ENCODE measurements around the gene IRAG1. TPM values are rescaled to one million over a fixed set of nuclear protein-coding genes. Genes with fewer than 3 reads are reported as not detected.
"Not testable (repeated sequence)": the region's sequence is repeated elsewhere in the genome, so short reads cannot be mapped to it uniquely, and the experiment has no call there.

Gene IRAG1
- total RNA-seq, 4 donors from 2014 or later: 5.9 to 23.1 (median 11.4) TPM

DNA sequence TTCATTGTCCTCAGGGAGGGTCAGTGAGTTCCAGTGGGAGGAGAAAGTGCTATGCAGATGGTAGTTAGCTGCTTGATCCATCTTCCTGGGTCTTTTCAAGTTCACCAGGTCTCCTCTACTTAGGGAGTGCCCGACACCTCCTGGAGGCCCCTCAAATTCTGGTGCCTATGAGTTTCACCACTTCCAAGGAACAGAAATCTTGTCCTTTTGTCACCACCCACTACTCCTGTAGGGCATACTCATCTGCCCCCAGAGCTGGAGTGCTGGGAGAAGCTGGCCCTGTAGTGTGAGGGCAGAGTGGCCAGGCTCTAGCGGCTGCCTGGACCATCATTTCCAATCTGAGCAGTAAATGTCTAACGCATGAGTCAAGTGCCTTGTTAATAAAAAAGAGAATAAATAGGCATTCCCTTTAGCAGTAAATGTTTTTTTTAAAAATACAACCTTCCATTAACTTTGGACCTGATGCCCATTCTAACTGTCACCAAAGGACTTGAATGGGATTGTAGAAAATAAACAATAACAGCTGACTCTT, 12.5 kb downstream of the IRAG1 start:
- WGBS, 2 donors: 92 to 94% methylated on average over 3 of the region's 3 CpGs
- H3K4me1 ChIP-seq: peaks cover 0 to 8% (median under 1%) of the 10 kb centered on the region in 4 donors
- no peaks in the 10 kb centered on the region for H3K36me3 ChIP-seq
- H3K4me3 ChIP-seq: no peak overlapping the region
- TF ChIP-seq, protein P1, sequence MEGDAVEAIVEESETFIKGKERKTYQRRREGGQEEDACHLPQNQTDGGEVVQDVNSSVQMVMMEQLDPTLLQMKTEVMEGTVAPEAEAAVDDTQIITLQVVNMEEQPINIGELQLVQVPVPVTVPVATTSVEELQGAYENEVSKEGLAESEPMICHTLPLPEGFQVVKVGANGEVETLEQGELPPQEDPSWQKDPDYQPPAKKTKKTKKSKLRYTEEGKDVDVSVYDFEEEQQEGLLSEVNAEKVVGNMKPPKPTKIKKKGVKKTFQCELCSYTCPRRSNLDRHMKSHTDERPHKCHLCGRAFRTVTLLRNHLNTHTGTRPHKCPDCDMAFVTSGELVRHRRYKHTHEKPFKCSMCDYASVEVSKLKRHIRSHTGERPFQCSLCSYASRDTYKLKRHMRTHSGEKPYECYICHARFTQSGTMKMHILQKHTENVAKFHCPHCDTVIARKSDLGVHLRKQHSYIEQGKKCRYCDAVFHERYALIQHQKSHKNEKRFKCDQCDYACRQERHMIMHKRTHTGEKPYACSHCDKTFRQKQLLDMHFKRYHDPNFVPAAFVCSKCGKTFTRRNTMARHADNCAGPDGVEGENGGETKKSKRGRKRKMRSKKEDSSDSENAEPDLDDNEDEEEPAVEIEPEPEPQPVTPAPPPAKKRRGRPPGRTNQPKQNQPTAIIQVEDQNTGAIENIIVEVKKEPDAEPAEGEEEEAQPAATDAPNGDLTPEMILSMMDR (IDR thresholded peaks at IDR 0.05): no peak
- TF ChIP-seq POLR2A (IDR thresholded peaks at IDR 0.05) (no peak), EP300 (IDR thresholded peaks at IDR 0.05) (no peak)
- DNase-seq (ENCODE audit: low spot score in 2 of 2): no peak
- no peak overlapping the region for H3K27ac ChIP-seq
- H3K27me3 ChIP-seq: no peaks in the 10 kb centered on the region
- no peaks in the 10 kb centered on the region for H3K9me3 ChIP-seq

GRCh38 chr11:10680279-10680678, 13.3 kb downstream of the IRAG1 start:
- not testable (repeated sequence) for H3K36me3 ChIP-seq; H3K4me3 ChIP-seq; H3K27me3 ChIP-seq; DNase-seq (ENCODE audit: low spot score in 2 of 2); H3K9me3 ChIP-seq; H3K27ac ChIP-seq
- H3K4me1 ChIP-seq: peaks cover 0 to 15% (median 4%) of the 10 kb centered on the region in 4 donors
- WGBS, 2 donors: 78 to 88% methylated on average over 1 of the region's 1 CpG

DNA sequence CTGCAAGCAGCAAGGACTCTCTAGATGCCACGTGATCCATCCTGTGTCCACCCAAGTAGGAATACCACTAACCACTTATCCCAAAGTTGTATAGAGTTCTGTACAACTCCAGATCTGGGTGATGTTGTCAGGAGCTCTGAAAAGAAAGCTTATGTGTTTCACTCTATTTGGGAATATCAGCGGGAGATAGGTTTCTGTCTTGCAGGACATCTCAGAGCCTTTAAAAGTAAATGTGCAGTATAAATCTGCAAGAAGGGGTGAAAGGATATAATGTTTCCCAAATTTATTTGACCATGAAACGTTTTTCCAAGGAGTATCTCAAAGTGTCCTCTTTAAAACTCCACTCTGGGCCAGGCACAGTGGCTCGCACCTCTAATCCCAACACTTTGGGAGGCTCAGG, 13.9 kb downstream of the IRAG1 start:
- Histone ChIP-seq H3K4me1 (peaks cover 0 to 22% (median 8%) of the 10 kb centered on the region in 4 donors), H3K4me3 (no peak overlapping the region), H3K27ac (no peak overlapping the region), H3K27me3 (no peaks in the 10 kb centered on the region), H3K36me3 (no peaks in the 10 kb centered on the region), H3K9me3 (no peaks in the 10 kb centered on the region)
- TF ChIP-seq, protein P1 (IDR thresholded peaks at IDR 0.05): no peak
- DNase-seq (ENCODE audit: low spot score in 2 of 2): no peak
- WGBS, 2 donors: 67 to 77% methylated on average over 4 of the region's 4 CpGs

DNA sequence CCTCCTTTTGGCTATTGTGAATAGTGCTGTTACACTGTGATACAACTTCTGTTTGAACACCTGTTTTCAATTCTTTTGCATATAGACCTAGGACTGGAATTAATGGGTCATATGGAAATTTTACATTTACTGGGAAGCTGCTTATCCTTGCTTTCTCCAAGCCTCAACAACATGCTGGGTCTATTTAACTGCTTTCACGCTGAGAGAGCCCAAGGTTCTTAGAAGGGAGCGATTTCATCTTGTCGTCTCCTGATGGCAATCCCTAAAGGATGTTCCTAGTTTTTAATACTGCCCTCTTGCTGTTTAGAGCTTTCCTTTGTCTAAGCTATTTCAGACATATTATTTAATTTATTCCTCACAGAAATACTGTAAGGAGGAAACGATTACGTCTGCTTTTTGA, 15.5 kb downstream of the IRAG1 start:
- DNase-seq (ENCODE audit: low spot score in 2 of 2): no peak
- Histone ChIP-seq H3K27ac (no peak overlapping the region), H3K36me3 (no peaks in the 10 kb centered on the region), H3K9me3 (no peaks in the 10 kb centered on the region), H3K4me3 (no peak overlapping the region), H3K4me1 (peaks cover 0 to 31% (median 15%) of the 10 kb centered on the region in 4 donors), H3K27me3 (no peaks in the 10 kb centered on the region)
- WGBS, 2 donors: 80 to 89% methylated on average over 5 of the region's 5 CpGs
- TF ChIP-seq POLR2A (IDR thresholded peaks at IDR 0.05) (no peak), EP300 (IDR thresholded peaks at IDR 0.05) (no peak)
- TF ChIP-seq, protein P1 (IDR thresholded peaks at IDR 0.05): no peak

DNA sequence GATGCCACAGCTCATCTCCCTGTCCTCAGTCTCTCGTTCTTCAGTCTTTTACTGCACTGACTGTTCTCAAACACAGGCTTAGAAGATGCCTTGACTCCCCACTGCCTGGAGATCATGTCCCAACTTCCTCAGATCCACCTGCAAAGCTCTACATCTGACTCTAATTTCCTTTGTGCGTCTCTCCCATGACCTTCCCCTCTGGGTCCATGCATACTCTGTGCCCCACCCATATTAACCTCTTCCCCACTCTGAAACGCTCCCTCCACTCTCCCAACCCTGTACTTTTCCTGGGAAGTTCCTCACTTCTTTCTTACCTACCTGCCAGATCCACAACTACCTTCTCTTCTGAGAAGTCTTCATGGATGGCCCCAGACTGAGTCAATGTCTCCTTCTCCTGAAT, 16.6 kb downstream of the IRAG1 start:
- TF ChIP-seq, protein P1 (IDR thresholded peaks at IDR 0.05): no peak
- no peak for TF ChIP-seq EP300 (IDR thresholded peaks at IDR 0.05)
- no peak for TF ChIP-seq POLR2A (IDR thresholded peaks at IDR 0.05)
- Histone ChIP-seq H3K27me3 (no peaks in the 10 kb centered on the region), H3K4me1 (peaks cover 0 to 31% (median 15%) of the 10 kb centered on the region in 4 donors), H3K4me3 (no peak overlapping the region), H3K9me3 (no peaks in the 10 kb centered on the region), H3K36me3 (no peaks in the 10 kb centered on the region), H3K27ac (no peak overlapping the region)
- WGBS, 2 donors: 59 to 73% methylated on average over 3 of the region's 3 CpGs
- DNase-seq (ENCODE audit: low spot score in 2 of 2): no peak

Measured in tibial nerve (tissue), 4 donors.